ENCODE results near the gene SGMS1.

- peak in 1 of 5 experiments; percentile 27 for TF ChIP-seq CTCF (IDR thresholded peaks at IDR 0.05)
- peak in 1 of 2 donors; percentile 59 for TF ChIP-seq EP300 (IDR thresholded peaks at IDR 0.05)
Observed at GRCh38 chr10:50417886-50418830, 205.6 kb downstream of the SGMS1 start.
